ENCODE measurements around the gene CDH23.

DNA sequence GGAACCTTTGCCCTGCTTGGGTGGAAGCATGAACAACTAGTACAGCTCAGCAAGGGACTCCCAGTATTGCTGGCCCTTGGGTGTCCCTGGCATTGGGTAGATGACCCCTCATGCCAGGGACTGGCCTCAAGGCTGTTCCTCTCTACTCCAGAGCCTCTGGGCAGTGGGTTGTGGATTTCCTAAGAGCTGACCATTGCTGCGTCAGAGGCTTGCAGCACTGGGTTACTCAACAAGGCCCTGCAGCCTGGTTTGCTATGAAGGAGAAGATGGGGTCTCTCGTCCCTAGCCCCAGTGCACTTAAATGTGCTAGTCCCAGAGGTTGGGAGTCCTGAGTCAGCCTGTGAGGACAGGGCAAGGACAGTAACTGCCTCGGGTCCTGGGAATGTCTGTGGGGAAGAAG is 374.1 kb downstream of the CDH23 start:
- TF ChIP-seq, protein P1, sequence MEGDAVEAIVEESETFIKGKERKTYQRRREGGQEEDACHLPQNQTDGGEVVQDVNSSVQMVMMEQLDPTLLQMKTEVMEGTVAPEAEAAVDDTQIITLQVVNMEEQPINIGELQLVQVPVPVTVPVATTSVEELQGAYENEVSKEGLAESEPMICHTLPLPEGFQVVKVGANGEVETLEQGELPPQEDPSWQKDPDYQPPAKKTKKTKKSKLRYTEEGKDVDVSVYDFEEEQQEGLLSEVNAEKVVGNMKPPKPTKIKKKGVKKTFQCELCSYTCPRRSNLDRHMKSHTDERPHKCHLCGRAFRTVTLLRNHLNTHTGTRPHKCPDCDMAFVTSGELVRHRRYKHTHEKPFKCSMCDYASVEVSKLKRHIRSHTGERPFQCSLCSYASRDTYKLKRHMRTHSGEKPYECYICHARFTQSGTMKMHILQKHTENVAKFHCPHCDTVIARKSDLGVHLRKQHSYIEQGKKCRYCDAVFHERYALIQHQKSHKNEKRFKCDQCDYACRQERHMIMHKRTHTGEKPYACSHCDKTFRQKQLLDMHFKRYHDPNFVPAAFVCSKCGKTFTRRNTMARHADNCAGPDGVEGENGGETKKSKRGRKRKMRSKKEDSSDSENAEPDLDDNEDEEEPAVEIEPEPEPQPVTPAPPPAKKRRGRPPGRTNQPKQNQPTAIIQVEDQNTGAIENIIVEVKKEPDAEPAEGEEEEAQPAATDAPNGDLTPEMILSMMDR (IDR thresholded peaks at IDR 0.05): no peak
- TF ChIP-seq, protein P2, sequence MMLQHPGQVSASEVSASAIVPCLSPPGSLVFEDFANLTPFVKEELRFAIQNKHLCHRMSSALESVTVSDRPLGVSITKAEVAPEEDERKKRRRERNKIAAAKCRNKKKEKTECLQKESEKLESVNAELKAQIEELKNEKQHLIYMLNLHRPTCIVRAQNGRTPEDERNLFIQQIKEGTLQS (CRISPR knock-in tag; conservative IDR thresholded peaks at IDR 0.05): no peak

Measured in WTC11 (cell line).